ENCODE data around the gene OMP. TPM values are rescaled to one million over a fixed set of nuclear protein-coding genes. Genes with fewer than 3 reads are reported as not detected.

Gene OMP
- total RNA-seq, 1 experiment from 2014 or later, result 1.4 TPM

DNA sequence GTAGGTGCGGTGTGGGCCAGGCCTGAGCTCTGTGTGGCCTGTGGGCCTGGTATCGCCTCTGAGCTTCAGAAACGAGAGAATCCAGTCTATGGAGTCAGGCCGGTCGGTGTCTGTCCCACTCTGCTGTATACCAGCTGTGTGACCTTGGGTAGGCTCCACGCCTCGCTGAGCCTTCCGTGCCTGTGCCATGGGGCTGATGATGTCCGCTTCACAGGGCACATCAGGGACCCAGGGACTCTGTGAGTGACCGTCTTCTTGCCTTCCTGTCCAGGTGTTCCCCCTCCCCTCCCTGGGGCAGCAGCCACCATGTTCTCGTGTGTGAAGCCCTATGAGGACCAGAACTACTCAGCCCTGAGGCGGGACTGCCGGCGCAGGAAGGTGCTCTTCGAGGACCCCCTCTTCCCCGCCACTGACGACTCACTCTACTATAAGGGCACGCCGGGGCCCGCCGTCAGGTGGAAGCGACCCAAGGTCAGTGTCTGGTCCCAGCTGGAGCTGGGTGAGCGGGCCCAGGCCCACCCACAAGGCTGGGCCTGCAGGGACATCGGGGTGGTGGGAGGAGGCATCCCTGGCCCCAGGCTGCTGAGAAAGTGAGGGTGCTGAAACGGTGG lies 18.0 kb upstream of the OMP start:
- intact Hi-C loops (cut with micrococcal nuclease; ENCODE audit: unreplicated experiment), result no loop called here
- H3K27ac ChIP-seq, result no peak overlapping the region
- BruUV-seq (replicated peaks), result no TSS peak
- H3K79me2 ChIP-seq (ENCODE audit: low read depth), result no peaks in the 10 kb centered on the region
- H3K4me3 ChIP-seq, result no peak overlapping the region
- no peaks in the 10 kb centered on the region for H4K20me1 ChIP-seq (ENCODE audit: insufficient read depth)
- H3K9me2 ChIP-seq (ENCODE audit: insufficient read depth), result no peaks in the 10 kb centered on the region
- ChIA-PET CTCF (interaction anchor here (0.6 kb wide), 1 partner anchor 38 kb away, joined by 5 read pairs; no protein-coding TSS in a partner anchor), POLR2A (ENCODE audit: unreplicated experiment) (no interaction called here)
- H3K4me1 ChIP-seq (replicated peaks; ENCODE audit: insufficient read depth), result peaks cover 30% of the 10 kb centered on the region
- no peaks in the 10 kb centered on the region for H3K36me3 ChIP-seq (ENCODE audit: low read depth)
- H3K4me2 ChIP-seq, result no peak overlapping the region
- peaks cover 12% of the 10 kb centered on the region; the same call in 1 of the 2 replicates for H3F3A ChIP-seq (ENCODE audit: insufficient read depth, low read depth)
- TF ChIP-seq, protein P1, sequence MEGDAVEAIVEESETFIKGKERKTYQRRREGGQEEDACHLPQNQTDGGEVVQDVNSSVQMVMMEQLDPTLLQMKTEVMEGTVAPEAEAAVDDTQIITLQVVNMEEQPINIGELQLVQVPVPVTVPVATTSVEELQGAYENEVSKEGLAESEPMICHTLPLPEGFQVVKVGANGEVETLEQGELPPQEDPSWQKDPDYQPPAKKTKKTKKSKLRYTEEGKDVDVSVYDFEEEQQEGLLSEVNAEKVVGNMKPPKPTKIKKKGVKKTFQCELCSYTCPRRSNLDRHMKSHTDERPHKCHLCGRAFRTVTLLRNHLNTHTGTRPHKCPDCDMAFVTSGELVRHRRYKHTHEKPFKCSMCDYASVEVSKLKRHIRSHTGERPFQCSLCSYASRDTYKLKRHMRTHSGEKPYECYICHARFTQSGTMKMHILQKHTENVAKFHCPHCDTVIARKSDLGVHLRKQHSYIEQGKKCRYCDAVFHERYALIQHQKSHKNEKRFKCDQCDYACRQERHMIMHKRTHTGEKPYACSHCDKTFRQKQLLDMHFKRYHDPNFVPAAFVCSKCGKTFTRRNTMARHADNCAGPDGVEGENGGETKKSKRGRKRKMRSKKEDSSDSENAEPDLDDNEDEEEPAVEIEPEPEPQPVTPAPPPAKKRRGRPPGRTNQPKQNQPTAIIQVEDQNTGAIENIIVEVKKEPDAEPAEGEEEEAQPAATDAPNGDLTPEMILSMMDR (conservative IDR thresholded peaks at IDR 0.05), result no peak
- TF ChIP-seq EZH2 (IDR thresholded peaks at IDR 0.05; ENCODE audit: low read depth), result no peak
- no peak overlapping the region for H2AFZ ChIP-seq
- no peaks in the 10 kb centered on the region for H3K9me3 ChIP-seq (ENCODE audit: insufficient read depth, low read depth)
- no peak for DNase-seq
- H3K27me3 ChIP-seq (ENCODE audit: insufficient read depth, low read depth), result no peaks in the 10 kb centered on the region

DNA sequence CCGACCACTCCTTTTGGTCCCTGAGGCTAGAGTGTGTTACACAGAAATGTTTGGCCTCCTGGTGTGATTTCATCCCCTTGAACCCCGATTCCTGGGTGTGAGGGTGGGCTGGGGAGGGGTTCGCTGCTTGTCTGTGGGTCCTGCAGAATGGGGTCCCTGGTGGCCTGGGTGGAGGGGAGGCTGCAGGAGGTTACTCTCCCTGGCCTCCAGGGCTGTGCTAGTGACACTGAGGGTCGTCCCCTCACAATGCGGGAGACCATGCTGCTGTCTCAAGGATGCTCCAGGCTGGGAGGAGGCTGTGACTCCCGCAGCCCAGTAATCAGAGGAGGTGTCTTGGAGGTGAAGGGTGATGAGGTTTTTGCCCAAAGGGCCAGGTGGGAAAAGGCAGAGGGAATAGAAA lies 17.0 kb upstream of the OMP start:
- TF ChIP-seq, protein P1 (conservative IDR thresholded peaks at IDR 0.05), result no peak
- no peak for TF ChIP-seq EZH2 (IDR thresholded peaks at IDR 0.05; ENCODE audit: low read depth)
- Histone ChIP-seq H2AFZ (no peak overlapping the region), H3K4me2 (no peak overlapping the region), H3K4me3 (no peak overlapping the region), H3K27me3 (ENCODE audit: insufficient read depth, low read depth) (no peaks in the 10 kb centered on the region), H4K20me1 (ENCODE audit: insufficient read depth) (no peaks in the 10 kb centered on the region), H3K9me3 (ENCODE audit: insufficient read depth, low read depth) (no peaks in the 10 kb centered on the region), H3K4me1 (replicated peaks; ENCODE audit: insufficient read depth) (peaks cover 39% of the 10 kb centered on the region), H3K36me3 (ENCODE audit: low read depth) (no peaks in the 10 kb centered on the region), H3K79me2 (ENCODE audit: low read depth) (no peaks in the 10 kb centered on the region), H3F3A (ENCODE audit: insufficient read depth, low read depth) (peaks cover 12% of the 10 kb centered on the region; the same call in 1 of the 2 replicates), H3K9me2 (ENCODE audit: insufficient read depth) (no peaks in the 10 kb centered on the region), H3K27ac (no peak overlapping the region)
- no TSS peak for BruUV-seq (replicated peaks)
- ChIA-PET POLR2A (ENCODE audit: unreplicated experiment) (no interaction called here), CTCF (no interaction called here)
- intact Hi-C loops (cut with micrococcal nuclease; ENCODE audit: unreplicated experiment), result no loop called here
- no peak for DNase-seq

DNA sequence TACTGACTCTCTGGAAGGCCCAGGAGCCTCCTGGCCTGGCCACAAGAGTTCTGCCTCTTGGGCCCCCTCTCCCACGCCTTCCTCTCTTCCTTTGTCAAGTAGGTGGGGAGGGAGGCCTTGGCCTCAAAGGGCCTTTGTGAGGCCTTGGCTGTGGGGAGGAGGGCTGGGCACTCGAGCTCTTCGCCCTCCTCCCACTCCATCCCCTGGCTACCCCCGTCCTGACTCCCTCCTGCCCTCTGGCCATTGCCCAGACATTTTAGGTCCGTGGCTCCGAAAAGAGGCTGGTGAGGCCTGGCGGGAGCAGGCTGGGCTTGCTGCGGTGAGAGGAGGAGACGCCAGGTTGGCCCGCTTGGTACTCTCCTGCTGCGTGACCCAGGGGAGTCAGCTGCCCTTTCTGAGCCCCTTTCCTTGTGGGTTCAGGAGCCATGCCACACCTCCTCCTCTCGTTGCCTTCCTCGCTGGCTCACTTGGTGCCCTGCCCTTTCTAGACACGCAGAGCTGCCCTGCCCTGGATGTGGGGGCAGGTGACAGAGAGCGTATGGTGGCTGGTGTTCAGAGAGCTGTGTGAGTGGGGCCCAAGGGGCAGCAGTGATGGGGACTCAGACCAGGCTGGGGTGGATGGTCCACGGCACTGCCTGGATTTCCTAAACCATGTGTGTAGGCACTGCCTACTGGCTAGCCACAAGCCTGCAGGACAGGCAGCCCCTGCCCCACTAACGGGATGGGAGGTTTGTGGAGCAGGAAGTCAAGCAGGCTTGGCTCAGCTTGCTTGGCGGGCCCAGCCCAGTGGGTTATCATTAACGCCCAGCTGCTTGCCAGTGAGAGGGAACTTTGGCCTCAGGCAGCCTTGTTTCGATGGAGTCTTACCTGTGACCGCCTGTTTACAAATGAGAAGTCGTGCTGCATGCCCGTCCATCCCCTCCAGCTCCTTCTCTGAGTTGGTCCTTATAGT lies 15.8 kb upstream of the OMP start:
- no peak overlapping the region for H2AFZ ChIP-seq
- POLR2A ChIA-PET (ENCODE audit: unreplicated experiment), result interaction anchor here (0.7 kb wide), 1 partner anchor 347 kb away, joined by 3 read pairs; no protein-coding TSS in a partner anchor
- no peaks in the 10 kb centered on the region for H3K79me2 ChIP-seq (ENCODE audit: low read depth)
- H3K9me2 ChIP-seq (ENCODE audit: insufficient read depth), result no peaks in the 10 kb centered on the region
- CTCF ChIA-PET, result interaction anchor here (0.7 kb wide), 1 partner anchor 169 kb away, joined by 3 read pairs; no protein-coding TSS in a partner anchor
- H3K27ac ChIP-seq, result no peak overlapping the region
- no peak overlapping the region for H3K4me3 ChIP-seq
- intact Hi-C loops (cut with micrococcal nuclease; ENCODE audit: unreplicated experiment), result no loop called here
- H3F3A ChIP-seq (ENCODE audit: insufficient read depth, low read depth), result peaks cover 12% of the 10 kb centered on the region; the same call in 1 of the 2 replicates
- TF ChIP-seq, protein P1 (conservative IDR thresholded peaks at IDR 0.05), result no peak
- TF ChIP-seq EZH2 (IDR thresholded peaks at IDR 0.05; ENCODE audit: low read depth), result no peak
- H3K36me3 ChIP-seq (ENCODE audit: low read depth), result no peaks in the 10 kb centered on the region
- BruUV-seq (replicated peaks), result no TSS peak
- H3K4me1 ChIP-seq (replicated peaks; ENCODE audit: insufficient read depth), result peaks cover 44% of the 10 kb centered on the region
- H3K27me3 ChIP-seq (ENCODE audit: insufficient read depth, low read depth), result no peaks in the 10 kb centered on the region
- no peak for DNase-seq
- no peak overlapping the region for H3K4me2 ChIP-seq
- no peaks in the 10 kb centered on the region for H3K9me3 ChIP-seq (ENCODE audit: insufficient read depth, low read depth)
- no peaks in the 10 kb centered on the region for H4K20me1 ChIP-seq (ENCODE audit: insufficient read depth)

Data from PC-9 (cell line).